Fibroblast of upper back skin (primary cell): Measurements from ENCODE around the gene CEACAM4.

ENCODE experiments used
- DNase-seq: peaks from one replicate; pipeline ENCODE4 v3.0.0-alpha.2; 2013

The CEACAM4 gene

DNA sequence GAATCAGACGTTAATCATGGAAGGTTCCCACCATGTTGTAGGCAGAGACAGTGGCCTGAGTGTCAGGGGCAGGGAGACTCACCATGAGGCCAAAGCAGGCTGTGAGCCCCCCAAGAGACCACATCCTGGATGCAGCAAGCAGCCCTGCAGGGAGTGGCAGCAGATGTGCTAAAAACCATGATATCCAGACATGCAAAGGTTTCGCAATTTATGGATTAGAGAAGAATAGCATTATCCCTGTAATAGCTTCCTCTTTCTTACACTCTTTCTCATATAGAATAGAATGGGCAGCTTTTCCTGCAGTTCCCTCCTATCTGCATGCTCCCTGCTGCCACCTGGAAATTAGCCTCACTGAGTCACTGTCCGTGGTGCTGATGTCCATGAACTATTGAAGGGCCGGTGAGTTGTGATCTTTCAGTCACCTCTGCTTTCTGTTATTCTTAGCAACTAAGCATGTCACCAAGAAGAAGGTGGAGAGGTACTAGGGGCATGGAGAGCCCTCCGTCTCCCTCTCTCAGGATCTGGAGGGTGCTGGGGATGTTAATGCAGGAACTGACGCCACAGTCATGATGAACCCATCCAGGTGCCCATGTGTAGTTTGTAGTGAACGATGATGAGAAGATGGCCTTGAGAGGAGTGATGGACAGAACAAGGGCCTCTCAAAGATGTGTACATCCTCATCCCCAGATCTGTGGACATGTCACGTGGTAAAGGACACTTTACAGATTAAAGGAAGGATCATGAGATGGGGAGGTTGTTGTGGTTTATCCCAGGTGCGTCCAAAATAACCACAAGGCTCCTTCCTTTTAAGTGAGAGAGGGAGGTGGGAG is 9.9 kb downstream of the CEACAM4 start:
- no peak for DNase-seq

DNA sequence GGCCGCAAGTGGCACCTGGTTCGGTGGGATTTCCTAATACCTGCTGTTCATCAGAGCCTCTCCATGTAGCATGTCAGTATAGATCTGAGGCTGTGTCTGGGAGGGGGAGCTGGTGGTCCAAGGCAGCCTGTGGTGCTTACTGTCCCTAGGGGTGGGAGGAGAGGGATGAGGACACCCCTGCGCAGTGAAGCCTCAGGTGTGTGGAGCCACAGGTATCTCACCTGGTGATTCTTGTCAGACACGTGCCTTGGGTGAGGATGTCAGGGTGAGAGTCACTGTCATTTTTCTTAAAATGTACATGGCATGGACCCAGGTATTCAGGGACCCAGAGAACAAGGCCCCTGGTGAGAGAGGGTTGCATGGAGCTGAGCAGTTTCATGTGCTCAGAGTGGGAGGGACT is 11.7 kb downstream of the CEACAM4 start:
- no peak for DNase-seq

- DNase-seq = no peak
Measured at GRCh38 chr19:41612483-41612882, 14.4 kb downstream of the CEACAM4 start.

- DNase-seq = no peak
Measured at GRCh38 chr19:41610789-41611188, 16.1 kb downstream of the CEACAM4 start.

GRCh38 chr19:41607668-41608067 is 19.2 kb downstream of the CEACAM4 start:
- no peak for DNase-seq

GRCh38 chr19:41606215-41606837 is 20.5 kb downstream of the CEACAM4 start:
- no peak for DNase-seq

- no peak for DNase-seq
Measured at GRCh38 chr19:41604831-41605230, 22.0 kb downstream of the CEACAM4 start.

DNA sequence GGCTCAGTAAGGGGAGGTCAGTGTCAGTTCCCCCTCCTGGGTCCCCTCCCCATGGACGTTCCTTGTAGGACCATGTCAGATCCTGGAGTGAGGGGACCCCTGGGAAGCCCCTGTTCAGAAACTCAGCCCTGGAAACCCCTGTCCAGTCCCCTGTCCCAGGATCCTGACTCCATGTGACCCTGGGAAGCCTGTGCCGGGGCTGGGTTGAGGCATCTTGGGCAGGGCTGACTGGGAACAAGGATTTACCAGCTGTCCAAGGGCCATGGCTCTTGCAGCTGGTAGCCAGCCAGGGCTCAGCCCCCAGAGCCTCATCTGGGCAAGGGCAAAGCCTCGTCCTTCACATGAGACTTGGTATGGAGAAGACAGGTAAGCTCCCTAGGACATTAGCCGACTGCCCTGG is 25.1 kb downstream of the CEACAM4 start:
- DNase-seq = no peak

DNA sequence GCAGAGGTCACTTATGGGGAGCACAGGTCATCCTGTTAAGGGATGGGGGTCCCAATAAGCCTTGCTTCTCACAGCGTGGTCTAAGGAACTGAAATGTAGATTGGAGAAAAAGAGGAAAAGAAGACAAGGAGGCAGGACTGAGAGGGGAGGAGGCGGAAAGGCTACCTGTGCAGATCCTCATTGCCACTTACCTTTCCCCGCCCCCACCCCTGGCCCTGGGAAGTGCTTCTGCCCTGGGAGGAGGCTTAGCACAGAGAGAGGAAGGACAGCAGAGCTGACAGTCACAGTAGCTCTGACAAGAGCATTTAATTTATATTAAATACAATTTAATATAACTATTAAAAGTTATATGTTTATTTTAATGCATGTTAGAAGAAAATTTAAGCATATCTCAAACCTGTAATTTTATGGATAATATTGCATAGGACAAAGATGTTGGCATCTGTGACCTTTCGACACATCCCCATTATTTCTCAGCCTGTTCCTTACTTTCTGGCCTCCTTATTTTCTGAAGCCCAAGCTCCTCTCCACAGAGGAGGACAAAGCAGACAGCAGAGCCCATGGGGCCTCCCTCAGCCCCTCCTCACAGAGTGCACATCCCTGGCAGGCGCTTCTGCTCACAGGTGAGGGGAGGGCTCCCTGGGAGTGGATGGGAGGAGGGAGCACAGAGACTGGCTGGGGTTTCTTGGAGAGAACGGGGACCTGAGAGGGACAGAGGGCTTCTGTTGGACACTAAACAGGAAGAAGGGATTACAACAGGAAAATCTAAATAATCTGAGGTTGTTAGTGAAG is 27.5 kb downstream of the CEACAM4 start:
- no peak for DNase-seq

GRCh38 chr19:41597600-41598041 is 29.3 kb downstream of the CEACAM4 start:
- peak; percentile 52 for DNase-seq

DNA sequence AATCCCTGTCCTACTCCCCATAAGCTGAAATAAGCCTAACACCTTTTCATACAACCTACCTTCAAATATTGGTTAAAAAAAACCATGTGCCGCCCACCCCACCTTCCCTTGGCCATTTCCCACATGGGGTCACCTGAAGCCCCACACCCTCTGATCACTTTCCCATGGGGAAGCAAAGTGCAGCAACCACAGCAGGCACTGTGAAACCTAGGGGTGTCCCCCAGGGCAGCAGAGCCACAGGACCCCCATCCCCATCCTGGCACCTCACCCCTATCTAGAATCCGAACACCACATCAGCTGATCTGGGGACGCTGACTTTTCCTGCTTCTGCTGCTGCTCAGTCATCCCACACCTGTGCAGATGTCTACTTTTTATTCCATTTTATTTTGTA is 31.0 kb downstream of the CEACAM4 start:
- DNase-seq = no peak

- DNase-seq = peak; percentile 68
Measured at GRCh38 chr19:41595258-41595889, 31.5 kb downstream of the CEACAM4 start.

DNA sequence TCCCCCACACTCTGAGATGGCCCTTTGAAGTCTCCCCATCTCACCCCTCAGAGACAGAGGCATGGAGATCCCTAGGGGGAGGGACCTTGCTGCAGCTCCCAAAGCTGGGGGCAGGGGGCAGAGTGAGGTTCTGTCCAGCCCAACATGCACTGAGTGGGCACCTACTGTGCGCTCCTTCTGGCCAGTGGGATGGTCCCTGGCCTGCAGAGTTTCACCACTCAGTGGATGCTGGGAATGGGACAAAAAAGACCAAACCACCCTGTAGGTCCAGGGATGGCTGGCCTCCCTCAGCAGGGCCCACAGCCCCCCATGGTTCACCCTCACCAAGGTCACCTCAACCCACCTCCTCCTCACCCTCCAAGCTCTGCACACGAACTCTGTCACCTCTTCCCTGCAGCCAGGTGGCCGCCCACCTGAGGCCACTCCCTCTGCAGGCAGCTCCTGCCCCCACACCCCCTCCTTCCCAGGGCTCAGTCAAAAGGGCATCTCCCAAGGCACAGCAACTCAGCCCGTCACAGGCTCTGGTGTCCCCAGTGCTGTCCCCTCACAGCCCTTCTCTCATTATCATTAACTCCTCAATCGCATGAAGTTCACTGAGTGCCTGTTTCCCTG is 34.8 kb downstream of the CEACAM4 start:
- DNase-seq = no peak

DNA sequence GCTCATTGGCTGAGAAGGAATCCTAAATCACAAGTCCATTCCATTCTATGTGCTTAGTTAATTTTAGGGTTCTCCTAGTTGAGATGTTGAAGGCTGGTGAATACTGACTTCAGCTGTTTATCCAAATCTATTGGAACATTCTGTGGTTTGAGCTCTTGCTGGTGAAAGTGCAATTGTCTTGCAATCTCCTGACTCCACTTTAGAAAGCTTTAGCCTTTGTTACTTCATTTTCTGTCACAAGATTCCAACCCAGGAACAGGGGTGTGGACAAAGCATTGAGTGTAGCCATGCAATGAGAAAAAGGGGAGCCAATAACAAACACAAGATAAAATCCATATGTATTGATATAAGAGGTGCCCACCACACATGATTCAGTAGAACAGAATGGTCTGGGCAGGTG is 35.9 kb downstream of the CEACAM4 start:
- DNase-seq = no peak

DNA sequence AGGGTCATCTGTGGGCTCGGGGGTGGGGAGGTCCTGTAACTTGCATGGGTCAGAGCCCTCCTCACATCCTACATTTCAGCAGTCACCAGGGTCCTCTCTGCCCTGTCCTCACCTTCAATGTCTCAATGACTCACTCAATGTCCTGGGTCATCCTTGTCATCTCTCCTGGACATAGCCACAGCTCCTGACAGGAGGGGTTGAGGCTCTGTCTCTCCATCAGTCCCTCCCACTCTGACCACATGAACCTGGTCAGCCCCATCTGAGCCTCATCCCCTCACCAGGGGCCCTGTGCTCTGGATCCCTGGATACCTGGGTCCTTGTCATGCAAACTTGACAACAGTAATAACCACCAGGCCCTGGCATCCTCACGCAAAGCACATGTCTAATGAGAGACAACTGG is 37.5 kb downstream of the CEACAM4 start:
- DNase-seq = no peak

DNA sequence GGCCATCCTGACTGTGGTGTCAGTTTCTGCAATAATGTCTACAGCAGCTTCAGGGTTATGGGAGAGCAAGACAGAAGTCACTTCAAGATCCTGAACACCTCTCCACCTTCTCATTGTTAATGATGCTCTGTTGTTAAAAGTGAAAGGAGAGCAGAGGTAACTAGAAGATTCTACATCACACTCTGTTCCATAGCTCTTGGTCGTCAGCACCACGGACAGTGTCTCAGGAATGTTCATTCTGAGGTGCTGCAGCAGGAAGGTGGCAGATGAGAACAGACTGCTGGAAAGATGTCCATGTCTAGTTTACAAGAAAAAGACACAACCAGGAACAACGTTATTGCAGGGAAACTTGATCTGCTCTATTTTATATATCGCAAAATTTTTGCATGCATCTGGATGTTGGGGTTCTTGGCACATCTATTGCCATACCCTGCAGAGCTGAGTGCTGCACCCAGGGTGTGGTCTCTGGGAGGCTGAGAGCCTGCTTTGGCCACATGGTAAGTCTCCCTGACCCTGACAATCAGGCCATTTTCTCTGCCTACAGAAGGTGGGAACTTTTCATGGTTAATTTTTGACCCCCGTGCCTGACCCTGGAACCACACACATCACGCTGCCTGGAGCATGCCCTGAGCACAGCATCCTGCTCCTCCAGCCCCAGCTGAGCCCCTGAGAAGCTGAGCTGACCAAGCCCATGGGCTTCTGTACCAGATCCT is 38.2 kb downstream of the CEACAM4 start:
- peak; percentile 25 for DNase-seq

- DNase-seq = no peak
Measured at GRCh38 chr19:41587838-41588210, 39.0 kb downstream of the CEACAM4 start.

DNA sequence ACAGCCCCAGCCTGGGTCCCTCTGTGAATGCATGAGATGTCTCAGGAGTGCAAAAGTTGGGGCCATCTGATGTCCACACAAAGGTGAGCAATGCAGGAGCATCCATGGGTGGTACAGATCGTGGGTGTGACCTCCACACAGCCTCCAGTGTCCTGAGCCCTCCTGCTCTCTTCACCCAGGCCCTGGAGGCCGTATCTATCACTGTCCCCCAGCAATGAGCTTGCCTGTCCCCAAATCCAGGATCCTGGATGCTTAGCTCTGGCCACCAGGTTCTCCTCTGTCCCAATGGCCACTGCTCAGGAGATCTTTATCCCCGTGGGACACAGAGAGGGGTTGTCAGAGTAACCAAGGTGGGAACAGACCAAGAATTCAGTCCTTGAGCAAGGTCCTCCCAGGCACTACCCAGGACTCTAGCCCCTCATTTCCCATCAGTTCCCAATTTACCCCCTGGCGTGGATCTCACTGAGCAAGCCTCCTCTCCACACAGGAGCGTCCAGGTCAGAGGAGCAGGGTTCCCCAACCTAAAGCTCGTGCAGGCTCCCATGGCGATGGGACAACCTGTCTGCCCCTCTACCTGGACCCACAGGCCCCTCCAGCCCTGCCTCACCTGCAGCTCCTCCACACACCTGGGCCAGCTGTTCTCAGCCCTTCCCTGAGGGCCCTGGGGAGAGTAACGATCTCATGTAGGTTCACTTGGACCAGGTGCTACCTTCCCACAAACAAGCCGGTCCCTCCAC is 39.6 kb downstream of the CEACAM4 start:
- DNase-seq = no peak

- DNase-seq = no peak
Measured at GRCh38 chr19:41586064-41586463, 40.8 kb downstream of the CEACAM4 start.

DNA sequence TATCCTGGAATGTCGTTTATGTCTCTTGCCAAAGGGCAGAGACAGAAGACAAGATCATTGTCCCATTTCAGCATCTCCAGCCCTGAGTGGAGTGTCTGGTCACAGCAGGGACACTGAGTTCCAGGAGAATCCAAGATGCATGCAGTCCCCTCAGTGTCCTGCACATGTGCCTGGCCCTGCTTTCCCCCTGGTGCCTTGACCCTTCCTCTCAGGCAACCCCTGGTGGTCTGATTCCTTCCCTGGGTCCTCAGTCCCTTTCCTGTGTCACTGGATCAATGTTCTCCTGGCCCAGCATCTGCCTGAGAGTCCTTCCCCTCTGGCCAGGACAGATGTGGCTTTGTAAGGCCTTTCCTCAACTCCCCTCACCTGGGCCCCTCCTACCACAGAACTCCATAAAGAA is 41.9 kb downstream of the CEACAM4 start:
- no peak for DNase-seq

DNA sequence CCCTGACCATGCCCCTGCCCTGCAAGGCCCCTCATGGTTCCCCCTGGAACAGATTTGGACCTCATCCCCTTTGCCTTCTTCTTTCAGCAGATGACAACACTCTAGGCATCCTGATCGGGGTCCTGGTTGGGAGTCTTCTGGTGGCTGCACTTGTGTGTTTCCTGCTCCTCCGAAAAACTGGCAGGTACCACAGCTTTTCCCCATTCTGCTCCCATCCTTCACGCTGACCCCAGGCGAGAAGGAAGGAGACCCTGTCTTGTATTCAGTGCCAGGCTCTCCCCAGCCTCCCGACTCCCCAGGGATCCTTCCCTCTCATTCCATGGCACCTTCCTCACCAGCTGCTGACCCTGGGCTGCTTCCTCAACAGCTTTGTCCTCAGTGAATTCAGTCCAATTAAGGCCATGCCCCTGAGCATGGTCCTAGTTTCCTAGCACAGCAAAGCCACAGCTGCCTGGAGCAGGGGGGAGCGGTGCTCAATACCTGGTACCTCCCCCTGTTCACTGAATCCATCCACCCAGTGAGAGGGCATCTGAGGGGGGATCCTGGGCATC is 42.5 kb downstream of the CEACAM4 start:
- no peak for DNase-seq
